HG03135 (cell line): Measurements from ENCODE around the gene EVC2.

Experiments
- ATAC-seq: cut with Tn5 transposase; IDR thresholded peaks from one replicate; pipeline ENCODE4 v1.9.1; 2021; ENCODE audit warnings: mild to moderate bottlenecking, moderate library complexity; ENCODE audit not compliant: unreplicated experiment

EVC2 gene

DNA sequence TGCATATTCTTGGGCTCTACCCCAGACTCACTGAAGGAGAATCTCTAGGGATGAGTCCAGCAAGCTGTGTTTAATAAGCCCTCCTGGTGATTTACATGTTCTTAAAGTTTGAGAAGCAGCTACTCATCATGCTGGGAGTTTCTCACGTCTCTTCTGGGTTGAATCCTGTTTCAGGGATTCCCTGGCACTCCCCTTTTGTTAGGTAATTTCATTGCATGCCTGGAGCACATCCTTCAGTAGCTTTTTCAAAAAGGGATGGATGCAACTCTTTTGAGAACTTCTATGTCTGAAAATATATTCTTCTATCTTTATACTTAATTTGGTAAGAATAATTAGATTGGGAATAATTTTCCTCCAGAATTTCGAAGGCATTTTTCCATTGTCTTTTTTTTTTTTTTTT lies 7.0 kb upstream of the EVC2 start:
- ATAC-seq = no peak

DNA sequence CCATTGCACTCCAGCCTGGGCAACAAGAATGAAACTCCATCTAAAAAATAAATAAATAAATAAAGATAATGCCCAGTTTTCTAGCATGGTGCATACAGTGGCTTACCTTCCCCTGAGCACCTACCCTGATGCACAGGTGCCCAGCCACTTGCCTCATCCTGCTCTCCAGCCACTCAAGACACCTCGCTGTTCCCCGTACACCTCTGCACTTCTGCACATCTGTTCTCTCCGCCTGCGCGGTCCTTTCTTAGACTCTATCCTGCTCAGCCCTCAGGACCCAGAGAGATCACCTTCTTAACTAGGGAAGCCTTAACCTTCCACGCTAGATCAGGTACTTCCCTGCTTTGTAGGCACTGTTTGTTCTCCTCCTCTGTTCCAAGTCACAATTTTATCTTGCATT lies 5.5 kb upstream of the EVC2 start:
- no peak for ATAC-seq

DNA sequence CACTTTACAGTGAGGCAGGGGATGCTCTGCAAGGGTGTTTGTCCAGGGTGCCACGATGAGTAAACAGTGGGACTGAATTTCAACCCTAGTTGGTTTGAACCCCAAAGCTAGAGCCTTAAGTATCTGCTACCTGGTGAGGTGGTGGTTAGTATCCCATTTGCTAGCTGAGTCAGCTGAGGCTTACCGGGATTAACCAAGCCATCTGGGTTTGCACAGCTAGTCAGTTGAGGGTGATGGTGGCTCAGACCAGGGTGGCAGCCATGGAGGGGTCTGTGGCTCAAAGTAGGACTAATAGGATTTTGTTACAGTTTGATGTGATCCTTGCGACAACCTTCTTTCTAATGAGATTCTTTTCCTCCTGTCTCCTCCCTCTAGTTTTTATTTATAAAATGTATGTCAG lies 4.6 kb upstream of the EVC2 start:
- no peak for ATAC-seq

DNA sequence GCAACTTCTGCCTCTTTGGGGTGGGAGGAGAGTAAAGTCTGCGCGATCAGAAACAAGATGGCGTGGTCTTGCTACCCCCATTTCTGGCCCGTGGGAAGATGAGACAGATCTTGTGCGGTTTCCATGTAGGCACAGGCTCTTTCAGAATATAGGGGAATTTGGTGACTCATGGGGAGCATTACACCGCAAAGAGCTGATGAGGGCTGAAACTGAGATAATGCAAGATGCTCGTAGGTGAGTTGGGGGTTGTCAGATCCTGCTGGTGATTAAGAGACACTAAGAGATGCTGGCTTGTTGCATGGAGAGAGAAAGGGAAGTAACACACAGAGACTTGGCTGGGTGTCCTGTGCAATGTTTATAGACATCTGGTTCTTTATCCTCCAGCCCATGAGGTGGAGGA lies 4.2 kb upstream of the EVC2 start:
- ATAC-seq = no peak

DNA sequence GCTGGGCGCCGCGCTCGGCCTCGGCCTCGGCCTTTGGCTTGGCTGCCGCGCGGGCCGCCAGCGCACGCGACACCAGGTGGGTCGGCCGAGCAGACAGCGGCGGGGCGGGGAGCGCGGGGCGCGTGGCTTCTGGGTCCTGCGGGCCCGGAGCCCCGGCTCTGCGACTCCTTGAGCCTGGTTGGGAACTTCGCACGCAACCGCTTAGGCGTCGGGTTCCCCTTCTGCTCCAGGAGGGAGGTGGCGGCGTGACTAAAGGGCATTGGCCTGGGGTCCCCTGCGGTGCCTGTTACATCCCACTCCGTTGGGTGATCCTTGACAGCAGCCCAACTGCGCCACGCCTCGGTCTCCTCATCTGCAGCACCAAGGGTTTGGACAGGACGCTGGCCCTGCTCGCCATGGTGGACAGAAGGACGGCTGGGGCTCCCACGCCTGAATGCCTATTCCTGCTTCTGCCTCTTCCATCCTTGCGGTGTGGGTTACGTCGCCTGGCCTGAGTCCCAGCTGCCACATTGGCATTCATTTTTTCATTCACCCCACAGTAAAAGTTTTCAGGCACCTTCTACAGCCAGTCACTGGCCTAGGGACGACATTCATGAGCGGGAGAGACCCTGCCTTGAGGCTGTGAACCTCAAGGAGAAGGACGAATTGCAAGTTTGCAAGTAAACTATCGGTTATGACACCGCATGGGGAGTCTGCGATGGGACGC lies 3.3 kb upstream of the EVC2 start:
- ATAC-seq = no peak

DNA sequence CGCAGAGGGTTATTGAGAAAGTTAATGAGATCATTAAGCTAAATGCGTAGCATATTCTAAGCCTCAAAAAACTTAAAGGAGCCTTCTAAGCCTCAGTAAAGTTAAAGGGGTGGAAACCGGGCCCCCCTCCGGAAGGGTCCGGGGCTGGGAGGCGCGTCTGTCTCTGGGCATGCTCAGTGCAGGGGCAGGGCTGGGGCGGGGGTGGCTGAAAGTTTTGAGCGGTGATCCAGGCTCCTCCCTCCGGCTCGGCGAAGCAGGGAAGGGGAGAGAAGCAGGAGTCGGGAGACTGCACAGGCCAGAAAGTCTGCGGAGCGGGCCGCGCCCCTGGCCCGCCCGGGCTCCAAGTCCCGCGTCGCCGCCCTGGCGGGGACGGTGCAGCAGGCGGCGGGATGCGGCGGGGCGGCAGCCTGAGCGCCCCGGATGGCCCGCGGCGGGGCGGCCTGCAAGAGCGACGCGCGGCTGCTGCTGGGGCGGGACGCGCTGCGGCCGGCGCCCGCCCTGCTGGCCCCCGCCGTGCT lies 2.7 kb upstream of the EVC2 start, which contains the start of gene EVC:
TSS of gene EVC (plus strand) at position 241 of the 518 bp plus-strand sequence. CDS start at position 421, 180 bp downstream.
- no peak for ATAC-seq

DNA sequence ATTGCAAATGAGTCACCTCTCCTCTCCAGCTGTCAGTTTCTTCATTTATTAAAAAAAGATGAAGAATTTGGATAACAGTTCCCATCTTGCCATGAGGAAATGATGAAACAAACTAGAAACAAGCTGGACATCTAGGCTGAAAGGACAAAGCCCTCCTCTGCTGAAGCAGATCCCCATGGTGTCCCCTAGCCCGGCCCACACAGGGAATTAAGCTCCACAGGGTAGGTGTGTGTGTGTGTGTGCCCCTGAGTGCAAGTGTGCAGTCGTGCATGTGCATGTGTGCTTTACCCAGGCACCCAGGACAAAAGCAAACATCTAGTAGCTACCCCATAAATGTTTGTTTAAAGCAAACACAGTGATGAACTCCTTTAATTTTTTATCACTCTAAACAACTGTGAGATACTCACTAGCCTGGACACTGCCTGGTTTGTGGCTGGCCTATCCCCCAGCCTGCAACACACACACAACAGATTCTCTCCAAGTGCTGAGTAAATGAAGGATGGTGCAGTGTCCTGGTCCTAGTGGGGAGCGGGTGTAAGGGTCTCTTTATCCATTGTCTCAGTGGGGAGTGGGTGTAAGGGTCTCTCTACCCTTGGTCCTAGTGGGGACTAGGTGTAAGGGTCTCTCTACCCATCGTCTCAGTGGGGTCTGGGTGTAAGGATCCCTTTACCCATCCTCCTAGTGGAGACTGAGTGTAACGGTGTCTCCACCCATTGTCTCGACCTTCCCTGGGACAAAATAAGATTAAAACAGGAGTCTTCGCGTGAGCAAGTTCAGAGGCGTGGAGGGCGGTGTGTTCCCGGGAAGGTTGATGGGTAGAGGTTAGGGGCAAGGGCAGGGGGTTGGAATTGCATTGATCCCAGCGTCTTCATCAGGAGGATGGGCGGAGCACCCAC lies 2.0 kb upstream of the EVC2 start:
- ATAC-seq = no peak

DNA sequence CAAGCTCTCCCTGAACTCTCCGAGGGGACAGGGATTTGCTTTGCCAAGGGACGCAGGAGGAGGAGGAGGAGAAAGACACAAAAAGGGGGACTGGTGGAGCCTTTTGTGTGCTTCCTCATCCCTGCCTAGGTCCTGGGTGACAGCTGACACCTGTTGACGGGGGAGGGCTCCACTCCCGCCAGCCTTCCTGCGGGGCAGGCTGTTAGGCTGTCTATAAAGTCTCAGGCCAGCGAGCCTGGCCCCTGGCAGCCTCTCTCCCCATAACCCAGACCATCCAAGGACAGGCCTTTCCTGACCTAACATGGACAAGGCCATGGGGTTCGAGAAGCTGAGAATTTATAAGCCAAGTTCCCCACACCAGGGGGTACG lies 832 bp upstream of the EVC2 start:
- ATAC-seq = no peak

DNA sequence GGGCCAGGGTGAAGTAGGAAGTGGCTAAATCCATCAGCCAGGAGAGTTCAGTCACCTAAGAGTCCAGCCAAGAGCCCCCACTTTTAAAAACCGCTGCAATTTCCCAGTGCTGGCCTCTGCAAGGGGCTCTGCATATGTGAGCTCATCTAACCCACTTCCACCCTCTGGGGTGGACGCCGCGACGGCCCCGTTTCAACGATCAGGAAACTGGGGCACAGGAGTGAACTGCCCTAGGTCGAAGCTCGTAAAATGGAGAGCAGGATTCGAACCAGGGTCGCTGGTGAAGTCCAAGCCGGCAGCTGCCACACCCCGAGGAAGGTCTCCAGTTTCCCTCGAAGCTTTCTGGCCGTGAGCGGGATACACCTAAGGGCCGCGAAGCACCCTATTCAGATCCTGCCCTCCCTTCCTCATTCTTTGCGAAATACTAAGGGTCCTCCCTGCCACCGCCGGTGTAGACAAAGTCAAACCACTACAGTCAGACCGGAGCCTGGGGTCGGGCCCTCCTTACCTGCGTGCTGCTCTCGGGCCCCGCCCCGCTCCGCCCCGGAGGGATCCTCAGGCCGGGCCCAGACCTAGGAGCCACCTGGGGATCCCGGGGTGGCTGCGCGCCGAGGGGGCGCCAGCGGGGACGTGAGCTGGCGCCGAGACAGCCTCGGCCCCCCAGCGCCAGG lies 446 bp downstream of the EVC2 start:
- no peak for ATAC-seq

DNA sequence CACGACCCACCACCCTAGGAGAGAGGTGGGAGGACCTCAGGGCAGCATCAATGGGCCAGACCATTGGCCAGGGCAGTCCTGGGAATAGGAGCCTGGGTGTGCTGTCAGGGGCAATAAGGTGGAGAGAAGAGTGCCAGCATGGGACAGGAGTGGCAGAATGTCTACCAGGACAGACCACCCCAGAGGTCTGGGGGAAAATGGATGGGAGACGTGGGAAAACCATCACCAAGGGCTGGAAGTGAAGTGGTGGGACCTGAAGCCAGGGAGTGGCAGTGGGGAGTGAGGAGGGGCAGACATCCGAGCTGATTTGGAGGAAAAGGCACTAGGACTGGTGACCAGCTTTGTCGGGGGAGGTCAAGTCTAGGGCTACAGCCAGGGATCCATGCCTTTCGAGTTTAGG lies 993 bp downstream of the EVC2 start:
- ATAC-seq = no peak

DNA sequence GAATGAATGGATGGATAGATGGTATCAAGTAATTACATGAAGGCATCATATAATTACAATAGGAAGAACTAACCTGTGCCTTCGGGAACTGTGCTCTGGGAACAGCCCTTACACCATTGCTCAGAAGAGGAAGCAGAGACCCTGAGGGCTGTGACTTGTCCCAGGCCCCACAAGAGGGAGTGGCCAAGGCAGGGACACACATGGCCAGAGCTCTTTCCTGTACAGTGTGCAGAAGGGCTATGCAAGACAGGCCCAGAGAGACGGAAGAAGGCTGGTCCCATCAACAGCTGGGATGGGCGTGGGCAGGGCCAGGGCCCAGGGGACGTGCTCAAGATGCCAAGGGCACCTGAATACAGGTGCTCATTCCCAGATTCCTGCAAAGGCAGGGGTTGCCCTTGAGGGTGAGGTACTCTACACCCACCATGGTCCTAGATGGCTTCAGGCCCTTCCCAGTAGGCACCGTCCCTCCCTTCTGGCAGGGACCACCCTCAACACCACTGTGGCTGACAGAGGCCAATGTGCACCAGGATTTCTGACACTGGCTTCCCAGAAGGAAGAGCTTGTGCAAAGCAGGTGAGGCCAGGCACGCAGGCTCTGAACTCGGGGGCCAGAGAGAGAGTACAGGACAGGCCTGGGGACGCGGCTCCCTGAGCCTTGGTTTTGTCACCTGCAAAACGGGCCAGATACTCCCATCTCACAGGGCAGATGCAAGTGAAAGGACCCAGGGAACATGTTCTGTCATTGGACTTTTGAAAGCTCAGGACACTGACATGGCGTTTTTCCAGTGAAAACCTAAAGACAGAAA lies 1.7 kb downstream of the EVC2 start:
- no peak for ATAC-seq

DNA sequence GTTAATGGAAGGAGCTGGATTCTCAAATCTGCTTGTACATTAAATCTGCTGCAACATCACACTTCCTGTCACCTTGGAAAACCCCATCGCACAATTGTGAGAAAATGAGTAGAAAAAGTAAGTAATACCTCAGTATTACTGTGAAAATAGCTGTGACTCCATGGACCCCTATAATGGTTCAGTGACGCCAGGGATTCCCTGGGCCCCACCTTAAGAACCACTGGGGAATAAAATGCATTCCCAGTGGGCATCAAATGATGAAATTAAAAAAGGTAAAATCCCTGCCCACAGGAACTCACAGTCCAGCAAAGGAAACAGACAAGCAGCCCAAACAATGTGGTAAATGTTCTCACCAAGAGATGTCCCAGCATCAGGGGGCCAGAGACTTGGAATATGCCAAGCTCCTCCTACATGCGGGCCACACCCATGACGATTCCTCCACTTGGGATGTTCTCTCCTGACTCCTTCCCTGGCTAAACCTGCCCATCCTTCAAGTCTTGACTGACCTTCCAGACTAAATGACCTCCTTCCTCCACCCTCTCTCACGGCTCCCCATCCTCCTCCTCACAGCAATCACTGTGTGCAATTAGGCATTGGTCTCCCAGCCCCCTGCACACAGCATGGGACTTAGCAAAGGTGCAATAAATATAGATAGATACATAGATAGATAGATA lies 2.6 kb downstream of the EVC2 start:
- no peak for ATAC-seq

DNA sequence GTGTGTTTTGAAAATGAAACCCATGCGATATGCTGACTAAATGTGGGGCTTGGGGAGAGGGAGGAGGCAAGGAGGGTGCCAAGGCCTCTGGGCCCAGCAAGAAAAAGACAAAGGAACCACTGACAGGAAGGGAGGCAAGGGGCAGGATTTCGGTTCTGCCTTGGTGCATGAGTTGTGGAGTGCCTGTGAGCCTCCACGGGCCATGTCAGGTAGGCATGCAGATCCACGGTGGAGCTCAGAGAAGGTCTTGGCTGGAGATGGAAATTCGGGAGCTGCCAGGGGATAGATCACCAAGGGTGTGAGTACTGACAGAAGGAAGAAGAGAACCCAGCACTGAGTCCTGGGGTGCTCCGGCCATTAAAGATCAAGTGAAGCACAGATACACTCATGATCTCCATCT lies 4.1 kb downstream of the EVC2 start:
- ATAC-seq = no peak

DNA sequence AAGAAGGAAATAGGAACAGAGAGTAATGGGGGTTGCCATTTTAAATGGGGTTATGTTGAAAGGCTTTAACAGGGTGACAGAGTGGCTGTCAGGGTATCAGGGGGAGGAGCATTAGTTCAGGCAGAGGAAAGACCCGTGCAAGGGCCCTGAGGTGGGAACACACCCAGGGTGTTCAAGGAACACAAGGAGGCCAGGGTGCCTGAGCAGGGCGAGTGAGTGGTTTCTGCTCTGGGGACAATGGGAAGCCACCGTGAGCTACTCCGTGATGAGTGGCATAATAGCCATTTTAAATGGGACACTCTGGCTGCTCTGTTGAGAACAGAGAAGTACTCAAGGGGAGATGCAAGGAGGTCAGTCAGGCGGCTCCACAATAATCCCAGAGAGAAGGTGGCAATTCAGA lies 4.5 kb downstream of the EVC2 start:
- no peak for ATAC-seq

DNA sequence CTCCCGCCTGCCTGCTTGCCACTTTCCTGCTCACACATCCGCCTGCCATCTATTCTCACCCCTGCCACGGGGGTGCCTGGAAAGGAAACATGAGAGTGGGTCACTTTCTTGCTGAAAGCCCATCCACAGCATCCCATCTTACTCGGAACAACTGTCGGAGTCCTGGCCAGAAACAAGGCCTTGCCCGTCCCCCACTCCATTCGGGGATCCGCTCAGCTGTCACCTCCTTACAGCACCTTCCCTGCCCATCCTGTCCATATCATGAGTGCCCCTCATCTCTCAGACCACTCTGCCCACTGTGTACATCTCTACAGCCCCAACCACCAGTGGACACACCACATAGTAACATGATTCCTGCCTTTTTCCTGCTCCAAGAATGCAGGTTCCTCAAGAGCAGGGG lies 6.4 kb downstream of the EVC2 start:
- ATAC-seq = no peak

DNA sequence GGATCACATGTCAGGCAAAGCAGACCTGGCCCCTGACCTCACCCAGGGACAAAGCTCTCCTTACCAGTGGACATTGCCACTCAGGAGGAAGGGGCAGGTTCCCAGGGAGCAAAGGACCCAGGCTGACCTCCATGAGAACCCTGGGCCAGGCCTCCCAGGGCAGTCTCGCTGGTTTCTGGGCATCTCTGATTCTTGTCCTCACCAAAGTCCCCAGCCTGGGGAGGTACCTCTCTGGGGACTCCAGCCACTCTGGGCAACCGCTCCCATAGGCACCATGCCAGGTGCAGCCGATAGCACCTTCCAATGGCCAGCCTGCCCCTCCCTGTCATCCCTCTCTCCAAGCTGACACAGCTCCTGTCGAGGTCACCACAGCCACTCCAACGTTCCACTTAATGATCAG lies 7.9 kb downstream of the EVC2 start:
- no peak for ATAC-seq

DNA sequence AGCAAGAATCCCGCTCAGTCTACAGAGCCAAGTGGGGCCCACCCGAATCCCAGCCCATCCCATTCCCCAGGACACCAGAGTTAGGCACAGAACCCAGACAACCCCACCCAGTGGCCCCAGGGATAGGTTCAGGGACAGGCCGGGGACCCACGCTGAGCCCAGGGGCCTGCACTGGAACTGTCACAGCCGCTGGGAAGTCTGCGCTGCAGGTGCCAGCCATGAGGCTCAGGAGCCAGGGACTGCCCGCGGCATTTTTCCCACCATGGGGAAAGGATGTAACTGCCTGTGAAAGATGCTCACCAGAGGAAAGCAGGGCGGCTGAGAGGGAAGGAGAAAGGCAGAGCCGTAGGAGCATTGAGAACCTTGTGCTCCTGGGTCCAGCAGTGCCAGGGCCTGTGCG lies 12.0 kb downstream of the EVC2 start:
- ATAC-seq = no peak

DNA sequence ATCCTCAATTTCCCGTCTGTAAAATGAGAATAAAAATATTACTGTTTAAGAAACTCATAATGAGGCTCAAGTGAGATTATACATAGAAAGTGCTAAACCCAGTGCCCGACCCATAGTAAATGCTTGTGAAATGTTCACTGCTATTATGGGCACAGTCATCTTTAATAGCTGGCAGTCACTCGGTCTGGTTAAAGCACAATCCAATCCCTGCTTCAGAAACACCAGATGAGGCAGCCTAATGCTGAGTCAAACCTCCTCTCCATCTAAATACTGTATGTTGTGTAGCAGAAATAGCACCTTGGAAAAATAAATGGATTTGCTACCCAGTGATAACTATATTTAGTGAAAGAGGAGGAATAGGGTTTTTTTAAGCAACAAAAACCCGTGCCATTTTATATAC lies 14.5 kb downstream of the EVC2 start:
- no peak for ATAC-seq

DNA sequence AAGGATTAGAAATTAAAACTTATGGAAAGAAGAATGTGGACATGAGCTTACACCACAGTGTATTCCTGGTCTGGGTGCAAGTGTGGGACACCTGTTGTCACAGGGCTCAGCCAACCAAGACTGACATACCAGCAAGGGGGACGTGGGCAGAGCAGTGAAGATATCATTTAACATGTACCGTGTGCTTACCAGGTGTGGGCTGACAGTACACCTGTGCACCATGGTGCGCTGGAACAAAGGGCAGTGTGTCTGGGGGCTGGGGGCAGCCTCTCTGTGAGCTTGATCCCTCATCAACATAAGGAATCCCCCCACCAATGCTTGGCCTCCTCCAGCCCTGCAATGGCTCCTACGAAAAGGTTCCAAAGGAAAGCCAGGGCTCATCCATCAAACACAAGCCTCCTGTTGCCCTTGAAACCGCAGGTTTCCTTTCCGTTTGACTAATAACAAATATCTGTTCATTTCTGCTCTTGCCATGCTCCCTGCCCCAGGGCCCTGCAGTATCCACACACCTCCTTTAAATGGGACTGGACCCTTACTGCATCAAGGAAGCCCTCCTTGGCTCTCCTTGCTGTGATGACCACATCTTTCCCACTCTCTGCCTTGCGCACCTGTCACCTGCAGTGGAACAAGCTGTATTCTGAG lies 16.7 kb downstream of the EVC2 start:
- no peak for ATAC-seq

DNA sequence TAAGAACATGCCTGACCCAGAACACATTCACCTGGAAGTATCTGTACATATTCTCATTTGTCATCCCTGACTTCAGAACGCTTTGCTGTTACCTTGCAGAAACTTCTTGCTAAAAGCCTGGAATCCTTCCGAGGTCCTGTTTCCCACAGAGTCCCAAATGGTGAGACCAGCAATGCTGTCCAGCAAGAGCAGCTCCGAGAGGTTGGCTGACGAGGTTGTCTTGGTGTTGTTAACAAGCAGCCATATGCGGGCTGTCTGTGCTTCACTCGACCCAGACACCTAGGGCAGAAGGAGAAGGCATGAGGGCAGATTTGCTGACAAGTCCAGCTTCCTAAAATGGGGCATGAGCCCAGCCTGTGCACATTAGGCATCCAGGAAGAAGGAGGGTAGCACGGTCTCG lies 19.3 kb downstream of the EVC2 start:
- ATAC-seq = no peak
